Measurements from ENCODE around the gene MBD2.

Gene MBD2

DNA sequence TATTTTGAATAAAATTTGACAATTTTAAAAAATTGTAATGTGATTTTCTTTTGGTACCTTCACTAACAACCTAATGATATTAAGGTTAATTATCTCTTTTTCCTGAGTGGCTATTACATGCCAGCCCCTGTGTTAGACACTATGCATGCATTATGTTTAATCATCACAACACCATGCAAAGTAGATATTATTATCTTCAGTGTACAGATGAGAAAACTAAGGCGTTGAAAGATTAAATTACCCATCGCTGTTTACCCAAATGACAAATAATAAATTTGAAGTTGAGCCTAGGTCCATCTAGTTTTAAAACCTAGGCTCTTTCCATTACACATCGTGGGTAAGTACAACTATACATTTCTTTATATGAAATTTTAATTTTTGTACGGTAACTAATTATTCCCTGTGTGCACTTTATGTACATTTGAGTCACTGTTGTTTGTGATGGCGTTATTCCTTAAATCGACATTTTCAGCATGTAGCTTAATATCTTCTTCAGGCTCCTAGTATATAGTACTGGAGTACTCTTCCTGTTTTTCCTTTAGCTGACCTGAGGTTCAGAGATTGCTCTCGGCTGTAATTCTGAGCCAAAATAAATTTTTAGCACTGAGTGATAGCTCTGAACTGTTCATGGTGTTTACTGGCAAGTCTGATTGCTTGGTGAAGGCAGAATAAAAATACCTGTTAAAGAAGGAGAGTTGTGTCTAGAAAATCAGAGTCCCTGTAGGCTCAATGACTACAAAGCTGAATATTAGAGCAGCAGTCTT is 13.9 kb upstream of the MBD2 start:
- ChIA-PET CTCF (interaction anchor here (0.7 to 2.3 kb wide), 6 partner anchors 12 to 36 kb away, joined by 3 to 5 read pairs (median 3); no protein-coding TSS in a partner anchor), POLR2A (interaction anchor here (0.5 kb wide), 1 partner anchor 30 kb away, joined by 4 read pairs; no protein-coding TSS in a partner anchor)
- 75% methylated on average over 3 of the region's 7 CpGs for WGBS (ENCODE audit: insufficient coverage)
- no peaks in the 10 kb centered on the region for H3K9me3 ChIP-seq (ENCODE audit: control extremely low read depth in 1 of 5, control insufficient read depth in 4 of 5, insufficient read depth in 2 of 5, low read depth in 1 of 5, low read length in 4 of 5)
- peaks cover 5 to 25% (median 17%) of the 10 kb centered on the region in 4 experiments for H3K4me1 ChIP-seq (ENCODE audit: control extremely low read depth in 1 of 4, control insufficient read depth in 4 of 4, insufficient read depth in 4 of 4, low read length in 3 of 4)
- no peaks in the 10 kb centered on the region for H3K27me3 ChIP-seq (replicated peaks in 2 of 5; ENCODE audit: control insufficient read depth in 4 of 5, insufficient read depth in 5 of 5, low read length in 4 of 5)
- no peak overlapping the region for H3K4me3 ChIP-seq (ENCODE audit: control insufficient read depth in 1 of 7, extremely low read depth in 1 of 7, insufficient read depth in 4 of 7, low read depth in 2 of 7, low read length in 6 of 7)
- no peak for DNase-seq
- no peaks in the 10 kb centered on the region for H3K36me3 ChIP-seq (ENCODE audit: control insufficient read depth in 4 of 4, insufficient read depth in 4 of 4, low read length in 3 of 4)
- H3K27ac ChIP-seq (ENCODE audit: insufficient read depth in 1 of 2, low read depth in 1 of 2, low read length in 2 of 2, poor library complexity in 1 of 2, severe bottlenecking in 2 of 2): no peak overlapping the region

DNA sequence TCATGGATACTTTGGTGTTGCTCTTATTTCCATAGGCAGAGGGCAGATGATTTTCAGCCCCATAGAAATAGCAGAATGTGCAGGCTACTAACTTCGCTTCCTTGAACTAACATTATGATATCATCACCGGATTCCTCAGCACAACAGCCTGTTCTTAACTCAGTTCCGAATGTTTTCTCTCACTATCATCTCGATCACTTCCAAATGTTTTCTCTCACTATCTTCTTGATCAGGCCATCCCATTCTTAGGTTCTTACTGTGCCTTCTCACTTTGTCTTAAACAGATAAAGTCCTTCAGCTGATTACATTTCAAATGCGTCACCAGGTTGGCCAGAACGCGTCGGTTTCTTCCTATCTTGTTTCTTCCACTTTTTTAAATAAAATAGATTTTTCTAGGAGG is 11.4 kb upstream of the MBD2 start:
- Histone ChIP-seq H3K4me3 (ENCODE audit: control insufficient read depth in 1 of 7, extremely low read depth in 1 of 7, insufficient read depth in 4 of 7, low read depth in 2 of 7, low read length in 6 of 7) (no peak overlapping the region), H3K9me3 (ENCODE audit: control extremely low read depth in 1 of 5, control insufficient read depth in 4 of 5, insufficient read depth in 2 of 5, low read depth in 1 of 5, low read length in 4 of 5) (no peaks in the 10 kb centered on the region), H3K4me1 (ENCODE audit: control extremely low read depth in 1 of 4, control insufficient read depth in 4 of 4, insufficient read depth in 4 of 4, low read length in 3 of 4) (peaks cover 5 to 24% (median 17%) of the 10 kb centered on the region in 4 experiments), H3K27ac (ENCODE audit: insufficient read depth in 1 of 2, low read depth in 1 of 2, low read length in 2 of 2, poor library complexity in 1 of 2, severe bottlenecking in 2 of 2) (no peak overlapping the region), H3K27me3 (replicated peaks in 2 of 5; ENCODE audit: control insufficient read depth in 4 of 5, insufficient read depth in 5 of 5, low read length in 4 of 5) (no peaks in the 10 kb centered on the region), H3K36me3 (ENCODE audit: control insufficient read depth in 4 of 4, insufficient read depth in 4 of 4, low read length in 3 of 4) (no peaks in the 10 kb centered on the region)
- ChIA-PET CTCF (no interaction called here), POLR2A (no interaction called here)
- WGBS (ENCODE audit: insufficient coverage): 100% methylated on average over 3 of the region's 8 CpGs
- no peak for DNase-seq

DNA sequence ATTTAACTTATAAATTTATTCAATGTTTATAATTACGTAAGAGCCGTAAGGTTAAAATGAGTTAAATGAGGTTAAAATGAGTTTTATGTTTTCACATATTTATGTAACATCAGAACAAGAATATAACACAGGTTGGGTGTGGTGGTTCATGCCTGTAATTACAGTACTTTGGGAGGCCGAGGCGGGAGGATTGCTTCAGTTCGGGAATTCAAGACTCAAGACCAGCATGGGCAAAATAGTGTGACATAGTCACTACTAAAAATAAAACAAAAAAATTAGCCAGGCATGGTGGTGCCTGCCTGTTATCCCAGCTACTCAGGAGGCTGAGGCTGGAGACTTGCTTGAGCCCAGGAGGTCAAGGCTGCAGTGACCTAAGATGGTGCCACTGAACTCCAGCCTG is 9.3 kb upstream of the MBD2 start:
- DNase-seq: no peak
- no peak overlapping the region for H3K27ac ChIP-seq (ENCODE audit: insufficient read depth in 1 of 2, low read depth in 1 of 2, low read length in 2 of 2, poor library complexity in 1 of 2, severe bottlenecking in 2 of 2)
- CTCF ChIA-PET: interaction anchor here (1.8 kb wide), 1 partner anchor 11 kb away, joined by 4 read pairs; no protein-coding TSS in a partner anchor

DNA sequence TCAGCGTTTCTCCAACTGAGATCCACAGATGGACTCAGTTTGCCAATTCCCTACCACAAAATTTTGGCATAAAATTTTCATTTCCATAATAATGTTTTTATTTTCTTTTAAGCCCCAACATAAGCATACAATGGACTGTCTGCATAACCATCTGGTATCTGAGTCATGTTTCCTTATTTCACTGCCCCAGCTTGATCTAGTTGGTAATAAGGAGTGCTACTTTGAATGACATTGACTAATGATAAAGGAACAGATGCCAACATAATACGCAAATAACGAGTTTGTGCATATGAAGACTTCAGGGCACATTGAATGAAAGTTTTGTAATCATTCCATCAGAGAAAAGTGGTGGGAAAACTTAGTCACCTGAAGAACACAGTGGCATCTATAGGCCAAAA is 8.8 kb upstream of the MBD2 start:
- ChIA-PET CTCF (interaction anchor here (1.8 kb wide), 1 partner anchor 10 kb away, joined by 4 read pairs; no protein-coding TSS in a partner anchor), POLR2A (no interaction called here)
- Histone ChIP-seq H3K9me3 (ENCODE audit: control extremely low read depth in 1 of 5, control insufficient read depth in 4 of 5, insufficient read depth in 2 of 5, low read depth in 1 of 5, low read length in 4 of 5) (no peaks in the 10 kb centered on the region), H3K4me3 (ENCODE audit: control insufficient read depth in 1 of 7, extremely low read depth in 1 of 7, insufficient read depth in 4 of 7, low read depth in 2 of 7, low read length in 6 of 7) (no peak overlapping the region), H3K27ac (ENCODE audit: insufficient read depth in 1 of 2, low read depth in 1 of 2, low read length in 2 of 2, poor library complexity in 1 of 2, severe bottlenecking in 2 of 2) (no peak overlapping the region), H3K27me3 (replicated peaks in 2 of 5; ENCODE audit: control insufficient read depth in 4 of 5, insufficient read depth in 5 of 5, low read length in 4 of 5) (no peaks in the 10 kb centered on the region), H3K4me1 (ENCODE audit: control extremely low read depth in 1 of 4, control insufficient read depth in 4 of 4, insufficient read depth in 4 of 4, low read length in 3 of 4) (no peaks in the 10 kb centered on the region), H3K36me3 (ENCODE audit: control insufficient read depth in 4 of 4, insufficient read depth in 4 of 4, low read length in 3 of 4) (no peaks in the 10 kb centered on the region)
- DNase-seq: peak in 2 of 3 donors; percentile 48 to 69
- WGBS (ENCODE audit: insufficient coverage): 83% methylated on average over 1 of the region's 3 CpGs

More for the DNA sequence above, 9.3 kb upstream of the MBD2 start:
- Histone ChIP-seq H3K9me3 (ENCODE audit: control extremely low read depth in 1 of 5, control insufficient read depth in 4 of 5, insufficient read depth in 2 of 5, low read depth in 1 of 5, low read length in 4 of 5) (no peaks in the 10 kb centered on the region), H3K4me3 (ENCODE audit: control insufficient read depth in 1 of 7, extremely low read depth in 1 of 7, insufficient read depth in 4 of 7, low read depth in 2 of 7, low read length in 6 of 7) (no peak overlapping the region), H3K4me1 (ENCODE audit: control extremely low read depth in 1 of 4, control insufficient read depth in 4 of 4, insufficient read depth in 4 of 4, low read length in 3 of 4) (peaks cover under 1 to 5% (median 3%) of the 10 kb centered on the region in 4 experiments), H3K36me3 (ENCODE audit: control insufficient read depth in 4 of 4, insufficient read depth in 4 of 4, low read length in 3 of 4) (no peaks in the 10 kb centered on the region), H3K27me3 (replicated peaks in 2 of 5; ENCODE audit: control insufficient read depth in 4 of 5, insufficient read depth in 5 of 5, low read length in 4 of 5) (no peaks in the 10 kb centered on the region)
- no CpG with 5 or more reads among the region's 5 CpGs for WGBS (ENCODE audit: insufficient coverage)
- POLR2A ChIA-PET: no interaction called here

DNA sequence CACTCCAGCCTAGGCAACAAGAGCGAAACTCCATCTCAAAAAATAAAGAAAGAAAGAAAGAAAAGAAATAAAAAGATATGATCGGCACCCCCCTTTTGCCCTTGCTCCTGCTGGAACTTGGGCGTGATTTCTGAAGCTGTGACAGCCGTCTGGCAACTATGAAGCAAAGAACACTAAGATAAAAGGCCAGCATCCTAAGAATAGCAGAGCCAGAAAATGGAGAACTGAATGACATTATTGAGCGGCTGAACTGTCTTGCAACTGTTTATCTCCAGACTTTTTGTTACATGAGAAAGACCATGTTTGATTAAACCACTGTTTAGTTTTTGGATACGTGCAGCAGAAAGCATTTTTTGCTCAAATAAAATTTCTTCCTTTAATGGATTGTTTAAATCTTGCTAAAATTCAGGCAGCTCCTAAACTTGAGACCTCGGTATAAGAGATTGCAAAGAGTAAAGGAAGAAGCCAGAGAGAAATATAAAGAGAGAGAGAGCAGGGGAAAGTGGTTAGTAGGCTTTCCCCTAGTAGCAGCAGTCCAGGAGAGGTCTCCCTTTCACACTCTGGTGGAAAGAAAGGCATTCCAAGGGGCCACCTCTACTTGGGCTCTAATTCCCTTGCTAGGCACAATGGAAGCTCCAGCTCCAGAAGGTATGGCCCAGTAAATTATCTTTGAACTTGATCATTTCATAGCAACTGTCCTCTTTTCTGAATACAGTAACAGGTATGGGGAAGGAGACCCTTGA is 8.2 kb upstream of the MBD2 start:
- H3K9me3 ChIP-seq (ENCODE audit: control extremely low read depth in 1 of 5, control insufficient read depth in 4 of 5, insufficient read depth in 2 of 5, low read depth in 1 of 5, low read length in 4 of 5): no peaks in the 10 kb centered on the region
- 100% methylated on average over 7 of the region's 7 CpGs for WGBS (ENCODE audit: insufficient coverage)
- no peak overlapping the region for H3K27ac ChIP-seq (ENCODE audit: insufficient read depth in 1 of 2, low read depth in 1 of 2, low read length in 2 of 2, poor library complexity in 1 of 2, severe bottlenecking in 2 of 2)
- DNase-seq: no peak
- H3K36me3 ChIP-seq (ENCODE audit: control insufficient read depth in 4 of 4, insufficient read depth in 4 of 4, low read length in 3 of 4): no peaks in the 10 kb centered on the region
- no peaks in the 10 kb centered on the region for H3K27me3 ChIP-seq (replicated peaks in 2 of 5; ENCODE audit: control insufficient read depth in 4 of 5, insufficient read depth in 5 of 5, low read length in 4 of 5)
- no peak overlapping the region for H3K4me3 ChIP-seq (ENCODE audit: control insufficient read depth in 1 of 7, extremely low read depth in 1 of 7, insufficient read depth in 4 of 7, low read depth in 2 of 7, low read length in 6 of 7)
- CTCF ChIA-PET: interaction anchor here (1.8 kb wide), 1 partner anchor 10 kb away, joined by 4 read pairs; no protein-coding TSS in a partner anchor
- H3K4me1 ChIP-seq (ENCODE audit: control extremely low read depth in 1 of 4, control insufficient read depth in 4 of 4, insufficient read depth in 4 of 4, low read length in 3 of 4): no peaks in the 10 kb centered on the region
- POLR2A ChIA-PET: no interaction called here

DNA sequence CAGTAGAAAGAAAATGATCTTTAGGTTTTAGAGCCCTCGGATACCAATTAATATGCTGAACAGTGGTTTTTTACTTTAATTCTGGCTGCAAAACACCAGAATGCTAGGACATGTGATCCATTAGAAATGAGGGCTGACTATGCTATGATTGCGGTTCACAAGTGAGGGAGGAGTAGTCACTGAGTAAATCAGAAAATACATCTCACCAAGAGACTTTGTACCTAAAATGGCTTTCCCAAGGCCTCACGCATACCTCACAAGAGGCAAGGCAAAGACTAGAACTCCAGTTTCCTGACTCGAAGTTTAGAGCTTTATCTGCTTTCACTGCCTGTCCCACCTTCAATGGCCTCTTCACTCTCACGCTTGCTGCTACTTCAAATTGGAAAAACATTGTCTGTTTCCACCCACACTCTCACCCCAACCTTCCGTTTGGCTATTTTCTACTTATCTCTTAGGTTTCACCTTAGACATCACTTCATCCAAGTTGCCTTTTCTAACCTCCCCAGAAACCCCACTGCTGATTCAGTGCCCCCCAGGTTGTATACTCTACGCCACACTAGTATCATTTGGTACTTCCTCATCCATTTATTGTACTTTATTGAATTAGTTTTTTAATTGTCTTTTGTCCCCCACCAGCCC is 5.1 kb upstream of the MBD2 start:
- Histone ChIP-seq H3K9me3 (ENCODE audit: control extremely low read depth in 1 of 5, control insufficient read depth in 4 of 5, insufficient read depth in 2 of 5, low read depth in 1 of 5, low read length in 4 of 5) (no peaks in the 10 kb centered on the region), H3K36me3 (ENCODE audit: control insufficient read depth in 4 of 4, insufficient read depth in 4 of 4, low read length in 3 of 4) (no peaks in the 10 kb centered on the region), H3K27me3 (replicated peaks in 2 of 5; ENCODE audit: control insufficient read depth in 4 of 5, insufficient read depth in 5 of 5, low read length in 4 of 5) (no peaks in the 10 kb centered on the region), H3K27ac (ENCODE audit: insufficient read depth in 1 of 2, low read depth in 1 of 2, low read length in 2 of 2, poor library complexity in 1 of 2, severe bottlenecking in 2 of 2) (no peak overlapping the region), H3K4me3 (ENCODE audit: control insufficient read depth in 1 of 7, extremely low read depth in 1 of 7, insufficient read depth in 4 of 7, low read depth in 2 of 7, low read length in 6 of 7) (no peak overlapping the region), H3K4me1 (ENCODE audit: control extremely low read depth in 1 of 4, control insufficient read depth in 4 of 4, insufficient read depth in 4 of 4, low read length in 3 of 4) (peaks cover 4 to 7% (median 4%) of the 10 kb centered on the region in 4 experiments)
- CTCF ChIA-PET: no interaction called here
- POLR2A ChIA-PET: no interaction called here
- no peak for DNase-seq
- 100% methylated on average over 3 of the region's 7 CpGs for WGBS (ENCODE audit: insufficient coverage)

Data from common myeloid progenitor, CD34-positive (primary cell).